Mucosa of descending colon (tissue), 3 donors: ENCODE measurements around the gene WRNIP1. TPM values are rescaled to one million over a fixed set of nuclear protein-coding genes. Genes with fewer than 3 reads are reported as not detected.

ENCODE experiments used
- ATAC-seq: fragments of 200-7000 bp; cut with Tn5 transposase; one replicate; pipeline ENCODE4 v1.9.1; 2020; ENCODE audit warnings: mild to moderate bottlenecking, moderate library complexity
- DNase-seq, 3 donors: peaks; one replicate each; pipeline ENCODE4 v3.0.0-alpha.2; 2020
- H3K36me3 ChIP-seq: fragments of 200-600 bp; one replicate; pipeline ENCODE4 v1.8.0; 2021; ENCODE audit warnings: low read depth, mild to moderate bottlenecking
- H3K4me1 ChIP-seq: fragments of 200-600 bp; one replicate; pipeline ENCODE4 v1.8.0; 2021; ENCODE audit warnings: low read depth, mild to moderate bottlenecking
- H3K4me3 ChIP-seq: fragments of 200-600 bp; one replicate; pipeline ENCODE4 v1.8.0; 2021; ENCODE audit warnings: mild to moderate bottlenecking
- H3K9me3 ChIP-seq: fragments of 200-600 bp; one replicate; pipeline ENCODE4 v1.8.0; 2021; ENCODE audit warnings: mild to moderate bottlenecking
- CTCF ChIP-seq: fragments of 200-600 bp; IDR thresholded peaks from one replicate; pipeline ENCODE4 v1.8.0; 2022; ENCODE audit warnings: antibody characterized with exemption, mild to moderate bottlenecking
- intact Hi-C, 2 donors: fragments of 100-400 bp; cut with DNase I in 1 of 2; cut with micrococcal nuclease in 1 of 2; formaldehyde crosslinking; loops; one replicate each; pipeline versions ENCODE4 v1.11.0 to v1.11.1; 2022; cut with DNase I, micrococcal nuclease
- total RNA-seq, 3 donors: library from RNA; stranded (reverse); fragmentation: NEBNext Ultra II Directional in 2 of 3; extraction: Animal tissue kit (Norgen Biotek cat#: 25700) in 2 of 3; gene quantifications; one replicate each; pipeline versions ENCODE4 v1.2.1 to v1.2.4, GENCODE V29; 2021 to 2023
- donor health status: DM: no; HTN: no; CAD: no; lungs with moderate emphysema.
- donor health status: DM: no; HTN: no; CAD: no.
- donor health status: DM: no; HTN: yes; CAD: no.

The WRNIP1 gene
- total RNA-seq, 3 donors from 2014 or later, result 39.0 to 41.1 (median 39.7) TPM

DNA sequence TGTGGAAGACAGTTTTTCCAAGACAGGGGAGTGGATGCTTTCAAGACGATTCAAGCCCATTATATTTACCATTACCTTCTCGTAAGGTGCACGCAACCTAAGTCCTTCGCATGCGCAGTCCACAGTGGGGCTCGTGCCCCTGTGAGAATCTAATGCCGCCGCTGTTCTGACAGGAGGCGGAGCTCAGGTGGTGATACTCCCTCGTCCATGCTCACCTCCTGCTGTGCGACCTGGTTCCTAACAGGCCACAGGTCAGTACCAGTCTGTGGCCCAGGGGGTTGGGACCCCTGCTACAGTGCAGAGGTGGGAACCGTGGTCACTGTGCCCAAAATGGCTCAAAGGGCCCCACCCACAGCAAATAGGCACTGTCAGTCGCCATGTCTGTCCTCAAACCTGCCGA is 39.8 kb downstream of the WRNIP1 start:
- Histone ChIP-seq H3K9me3 (no peaks in the 10 kb centered on the region), H3K4me3 (no peak overlapping the region), H3K4me1 (peaks cover 6% of the 10 kb centered on the region), H3K36me3 (no peaks in the 10 kb centered on the region)
- TF ChIP-seq CTCF, result no peak
- intact Hi-C loops, result no loop called here
- DNase-seq, result no peak
- ATAC-seq, result no peak

DNA sequence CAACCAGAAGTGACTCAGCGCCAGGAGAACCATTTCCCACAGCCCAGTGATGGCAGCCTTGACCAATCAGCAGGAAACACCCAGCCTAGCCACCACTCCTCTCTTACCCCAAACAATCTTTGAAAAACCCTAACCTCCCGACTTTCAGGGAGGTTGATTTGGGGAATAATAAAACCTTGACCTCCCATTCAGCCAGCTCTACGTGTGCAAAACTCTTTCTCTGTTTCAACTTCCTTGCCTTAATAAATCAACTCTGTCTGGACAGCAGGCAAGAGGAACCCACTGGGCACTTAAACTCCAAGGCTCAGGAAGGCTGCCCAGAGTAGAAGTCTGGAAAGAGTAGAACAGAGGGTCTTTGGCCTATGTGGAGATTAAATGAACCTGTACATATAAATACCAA is 41.5 kb downstream of the WRNIP1 start:
- ATAC-seq (no peak), DNase-seq (no peak)
- peaks cover 13% of the 10 kb centered on the region for H3K4me1 ChIP-seq
- H3K36me3 ChIP-seq, result no peaks in the 10 kb centered on the region
- intact Hi-C loops, result no loop called here
- no peak for TF ChIP-seq CTCF
- H3K4me3 ChIP-seq, result no peak overlapping the region
- H3K9me3 ChIP-seq, result no peaks in the 10 kb centered on the region

- ATAC-seq (no peak), DNase-seq (no peak)
- intact Hi-C loops, result no loop called here
- Histone ChIP-seq H3K9me3 (no peaks in the 10 kb centered on the region), H3K4me3 (no peak overlapping the region), H3K4me1 (peaks cover 13% of the 10 kb centered on the region), H3K36me3 (no peaks in the 10 kb centered on the region)
- TF ChIP-seq CTCF, result no peak
Observed at GRCh38 chr6:2807342-2808090, 42.3 kb downstream of the WRNIP1 start.

- DNase-seq, result no peak
Observed at GRCh38 chr6:2809015-2809414, 43.8 kb downstream of the WRNIP1 start.

GRCh38 chr6:2810092-2810671 is 45.0 kb downstream of the WRNIP1 start:
- peak; percentile 91 for ATAC-seq
- no peaks in the 10 kb centered on the region for H3K36me3 ChIP-seq
- TF ChIP-seq CTCF, result no peak

More at GRCh38 chr6:2809015-2809414, 43.8 kb downstream of the WRNIP1 start:
- Histone ChIP-seq H3K4me1 (peaks cover 13% of the 10 kb centered on the region), H3K4me3 (no peak overlapping the region), H3K36me3 (no peaks in the 10 kb centered on the region), H3K9me3 (no peaks in the 10 kb centered on the region)
- no peak for TF ChIP-seq CTCF
- intact Hi-C loops, result no loop called here
- no peak for ATAC-seq

More at GRCh38 chr6:2810092-2810671, 45.0 kb downstream of the WRNIP1 start:
- no peak overlapping the region for H3K4me3 ChIP-seq
- no peaks in the 10 kb centered on the region for H3K9me3 ChIP-seq
- intact Hi-C loops, result no loop called here
- DNase-seq, result peak in 1 of 3 donors; percentile 48
- peaks cover 13% of the 10 kb centered on the region for H3K4me1 ChIP-seq
